A204.1 (cell line): Measurements from ENCODE around the gene DPF3.

Experiments
- FAIRE-seq: peaks from 2 replicates; lab custom pipeline; 2012; peaks lifted over from hg19 to GRCh38; lab: Jason Lieb, UNC

DPF3 gene

GRCh38 chr14:72800296-72800695 lies 93.6 kb downstream of the DPF3 start:
- no peak for FAIRE-seq

DNA sequence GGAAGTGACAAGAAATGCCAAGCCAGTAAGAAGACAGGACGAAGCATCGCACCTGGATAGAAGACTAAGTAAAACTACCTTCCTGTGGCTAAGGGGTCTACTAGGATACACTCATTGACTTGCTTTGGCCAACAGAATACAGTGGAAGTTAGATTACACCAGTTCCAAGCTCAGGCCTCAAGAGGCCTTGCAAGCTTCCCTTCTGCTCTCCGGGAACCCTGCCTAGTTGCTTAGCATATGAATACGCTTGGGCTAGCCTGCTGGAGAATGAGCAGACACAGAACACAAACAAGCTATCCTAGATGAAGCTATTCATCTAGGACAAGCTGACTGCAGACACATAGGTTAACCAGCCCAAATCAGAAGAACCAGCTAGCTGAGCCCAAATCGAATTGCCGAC lies 97.0 kb downstream of the DPF3 start:
- FAIRE-seq: no peak

DNA sequence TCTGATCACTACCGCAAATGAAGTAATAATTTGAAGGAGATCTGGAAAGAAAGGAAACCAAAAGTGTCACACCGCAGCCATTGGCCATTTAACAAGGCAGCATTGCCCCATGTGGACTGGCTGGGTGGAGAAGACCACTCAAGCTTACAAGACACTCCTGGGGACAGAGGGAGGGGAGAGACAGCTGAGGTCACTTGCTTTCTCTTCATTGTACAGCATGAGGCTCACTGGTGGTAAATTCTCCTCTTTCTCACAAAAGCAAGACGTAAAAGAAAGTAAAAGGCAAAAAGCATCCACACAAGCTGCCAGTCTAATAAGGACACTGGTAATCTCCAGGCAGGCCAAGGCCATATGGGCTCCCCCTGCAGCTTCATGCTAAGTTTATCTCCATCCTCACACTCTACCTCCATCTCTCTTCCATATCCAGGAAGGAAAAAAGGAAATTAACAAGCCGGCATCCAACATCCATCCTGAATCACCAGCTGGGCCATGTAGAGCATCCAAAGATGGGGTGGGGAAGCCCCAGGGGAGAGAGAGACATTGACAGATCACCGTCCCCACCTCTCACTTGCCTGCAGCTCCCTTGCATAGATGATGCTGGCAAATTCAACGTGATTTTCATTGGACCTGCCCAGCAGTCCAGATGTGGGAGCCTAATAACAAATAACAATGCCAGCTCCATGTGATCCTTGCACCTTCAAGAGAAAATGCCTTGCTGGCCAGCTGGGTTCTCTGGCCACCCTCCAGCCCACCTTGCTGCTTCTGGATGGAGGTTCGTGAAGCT lies 100.6 kb downstream of the DPF3 start:
- no peak for FAIRE-seq

DNA sequence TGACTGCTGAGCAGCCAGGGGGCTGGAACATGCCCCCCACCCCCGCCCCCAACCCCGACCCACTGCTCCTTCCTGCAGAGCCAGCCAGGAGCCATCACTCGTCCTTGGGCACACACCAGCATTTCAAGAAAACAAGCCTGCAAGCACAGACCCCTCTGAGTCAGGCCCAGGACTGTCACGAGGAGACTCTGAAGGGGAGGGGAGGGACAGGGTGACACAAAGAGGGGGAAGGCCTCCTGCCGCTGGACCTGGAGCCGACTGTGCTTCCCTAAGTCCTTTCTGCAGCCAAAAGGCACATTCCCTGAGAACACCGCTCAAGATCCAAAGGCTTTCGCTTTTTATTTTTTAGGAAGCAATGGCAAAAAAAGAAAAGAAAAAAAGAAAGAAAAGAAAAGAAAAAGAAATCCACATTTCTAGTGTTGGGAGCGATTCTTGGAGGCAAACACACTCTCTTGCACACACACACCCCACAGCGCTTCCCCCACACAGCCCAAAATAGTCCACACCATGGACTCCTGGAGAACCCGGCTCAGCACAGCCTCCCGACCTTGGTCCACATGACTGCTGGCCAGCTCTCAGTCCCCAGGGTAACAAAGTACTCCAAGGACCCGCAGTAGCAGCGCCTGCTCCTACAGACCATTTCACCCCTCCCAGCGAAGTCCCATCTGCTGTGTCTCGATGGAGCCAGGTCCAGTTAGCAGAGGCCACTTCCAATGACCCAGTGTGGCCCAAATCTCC lies 101.7 kb downstream of the DPF3 start:
- FAIRE-seq: no peak

GRCh38 chr14:72790887-72791566 lies 102.9 kb downstream of the DPF3 start:
- FAIRE-seq: no peak

- FAIRE-seq: no peak
Measured at GRCh38 chr14:72788972-72789728, 104.8 kb downstream of the DPF3 start.

DNA sequence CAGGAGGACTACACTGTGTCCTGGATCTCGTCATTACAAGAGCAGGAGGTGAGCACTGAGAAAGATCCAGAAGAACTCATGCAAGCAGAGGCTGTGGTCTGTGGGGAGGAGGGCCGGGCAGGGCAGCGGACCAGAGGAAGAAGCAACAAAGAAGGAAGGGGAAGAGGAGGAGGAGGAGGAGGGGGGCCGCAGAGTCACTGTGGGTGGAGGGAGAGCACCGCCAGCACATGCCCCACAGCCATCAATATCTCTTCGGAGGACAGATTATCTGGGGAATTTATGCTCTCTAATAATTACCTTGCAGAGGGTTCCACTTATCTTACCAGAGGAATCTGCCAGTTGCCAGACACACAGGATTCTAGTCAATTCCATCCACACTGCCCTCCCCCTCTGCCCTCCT lies 105.6 kb downstream of the DPF3 start:
- no peak for FAIRE-seq

DNA sequence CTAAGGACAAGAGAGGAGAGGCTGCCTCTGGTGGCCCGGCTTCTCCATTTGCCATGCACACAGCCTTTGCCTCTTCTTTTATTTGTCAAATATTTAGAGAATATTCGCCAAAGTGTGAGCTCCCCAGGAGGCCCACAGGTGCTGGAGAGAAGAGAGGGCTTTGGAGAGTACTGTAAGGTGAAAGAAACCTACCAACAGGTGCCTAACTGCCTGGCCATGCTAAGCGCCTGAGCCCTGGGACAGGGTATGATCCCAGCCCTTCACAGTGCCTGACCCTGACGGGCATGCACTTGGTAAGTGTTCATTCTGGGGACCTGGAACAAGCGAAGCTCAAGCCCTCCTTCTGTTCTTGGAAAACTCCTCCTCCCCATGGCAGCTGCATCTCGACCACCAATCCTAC lies 106.1 kb downstream of the DPF3 start:
- no peak for FAIRE-seq

GRCh38 chr14:72786378-72787350 lies 107.2 kb downstream of the DPF3 start:
- FAIRE-seq: no peak

GRCh38 chr14:72783741-72784140 lies 110.2 kb downstream of the DPF3 start:
- no peak for FAIRE-seq

- no peak for FAIRE-seq
Measured at GRCh38 chr14:72782817-72783216, 111.1 kb downstream of the DPF3 start.

DNA sequence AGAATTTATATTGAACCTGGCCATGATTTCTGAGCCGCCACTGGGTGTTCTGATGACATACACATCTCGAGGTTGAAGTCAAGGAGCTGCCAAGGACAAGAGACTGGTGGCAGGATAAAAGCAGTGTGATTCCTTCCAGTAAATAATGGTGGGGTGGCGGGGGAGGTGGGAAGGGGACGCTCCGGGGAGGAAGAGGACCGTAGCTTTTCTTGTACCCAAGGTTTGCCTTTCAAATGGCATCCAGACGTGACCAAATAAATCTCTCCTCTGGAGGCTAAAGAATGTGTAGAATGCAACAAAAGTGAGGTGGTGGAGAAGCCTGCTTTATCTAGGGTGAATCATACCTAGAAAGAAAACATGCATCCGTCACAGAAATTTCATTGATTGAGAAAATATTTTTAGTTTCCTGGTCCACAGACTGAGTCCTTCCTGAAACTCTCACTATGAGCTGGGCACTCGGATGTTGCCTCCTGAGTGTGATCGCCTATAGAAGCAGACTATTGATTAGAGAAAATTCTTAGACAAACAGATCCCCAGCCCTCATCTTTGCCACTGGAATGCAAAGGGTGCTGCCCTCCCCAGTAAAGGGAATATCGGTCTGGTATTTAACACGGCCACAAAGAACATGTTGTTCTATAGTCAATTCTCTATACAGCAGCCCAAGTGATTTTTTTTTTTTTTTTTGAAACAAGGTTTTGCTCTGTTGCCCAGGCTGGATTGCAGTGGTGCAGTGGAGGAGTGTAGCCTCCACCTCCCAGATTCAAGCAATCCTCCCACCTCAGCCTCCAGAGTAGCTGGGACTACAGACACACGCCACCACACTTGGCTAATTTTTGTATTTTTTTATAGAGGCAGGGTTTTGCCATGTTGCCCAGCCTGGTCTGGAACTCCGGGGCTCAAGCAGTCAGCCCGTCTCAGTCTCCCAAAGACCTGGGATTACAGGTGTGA lies 112.1 kb downstream of the DPF3 start:
- FAIRE-seq: no peak

GRCh38 chr14:72780751-72781150 lies 113.2 kb downstream of the DPF3 start:
- no peak for FAIRE-seq

DNA sequence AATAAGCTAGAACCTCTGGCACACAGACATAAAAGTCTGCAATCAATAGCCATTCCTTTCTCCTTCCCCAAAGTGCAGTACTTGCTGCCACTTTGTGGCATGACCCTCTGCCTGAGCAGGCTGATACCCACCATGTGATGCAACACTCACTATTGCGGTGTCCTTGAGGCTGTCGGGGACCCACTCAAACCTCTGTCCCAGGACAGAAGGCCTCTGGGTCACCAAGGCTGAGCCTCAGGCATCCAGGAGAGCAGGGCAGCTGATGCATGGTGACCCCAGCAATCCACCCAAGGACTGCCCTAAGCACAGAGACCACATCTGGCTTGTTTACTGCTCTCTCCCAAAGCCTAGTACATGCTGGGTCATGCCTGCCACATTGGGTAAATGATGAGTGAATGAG lies 114.2 kb downstream of the DPF3 start:
- FAIRE-seq: no peak

DNA sequence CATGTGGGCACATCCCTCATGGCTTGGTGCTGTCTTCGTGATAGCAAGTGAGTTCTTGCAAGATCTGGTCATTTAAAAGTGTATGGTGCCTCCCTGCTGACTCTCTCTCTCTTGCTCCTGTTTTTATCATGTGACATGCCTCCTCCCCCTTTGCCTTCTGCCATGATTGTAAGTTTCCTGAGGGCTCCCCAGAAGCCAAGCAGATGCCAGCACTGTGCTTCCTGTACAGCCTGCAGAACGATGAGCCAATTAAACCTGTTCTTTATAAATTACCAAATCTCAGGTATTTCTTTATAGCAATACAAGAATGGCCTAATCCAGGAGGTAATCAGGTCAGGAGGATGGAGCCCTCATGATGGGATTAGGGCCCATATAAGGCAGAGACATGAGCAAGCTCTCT lies 116.3 kb downstream of the DPF3 start:
- FAIRE-seq: no peak

- FAIRE-seq: no peak
Measured at GRCh38 chr14:72776701-72777261, 117.1 kb downstream of the DPF3 start.

DNA sequence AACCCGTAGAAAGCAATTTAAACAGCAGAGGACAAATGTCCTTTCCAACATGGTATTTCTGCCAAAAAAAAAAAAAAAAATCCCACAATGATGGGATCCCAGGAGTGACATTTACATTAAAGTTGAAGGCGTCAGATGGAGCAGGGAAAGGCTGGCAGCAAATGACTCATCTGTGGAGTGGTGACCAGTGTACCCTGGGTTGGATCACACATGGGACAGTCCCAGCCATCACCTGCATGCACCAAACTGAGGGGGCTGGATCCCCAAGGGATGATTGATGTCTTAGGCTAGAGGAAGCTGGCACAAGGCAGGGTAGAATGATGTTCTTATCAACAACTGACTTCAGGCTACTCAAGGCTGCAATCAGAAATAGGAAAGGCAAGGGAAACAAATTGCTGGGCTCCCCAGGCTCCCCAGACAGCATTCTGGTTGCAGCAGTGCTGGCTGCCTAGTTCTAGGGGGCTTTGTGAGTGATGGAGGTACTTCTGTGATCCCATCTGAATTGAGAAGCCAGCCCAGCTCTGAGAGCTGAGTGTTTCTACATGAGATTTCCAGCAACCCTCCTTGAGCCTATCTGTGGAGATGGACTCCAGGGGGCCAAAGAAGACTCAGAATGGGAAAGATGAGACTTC lies 117.9 kb downstream of the DPF3 start:
- no peak for FAIRE-seq

GRCh38 chr14:72774894-72775620 lies 118.8 kb downstream of the DPF3 start:
- no peak for FAIRE-seq

DNA sequence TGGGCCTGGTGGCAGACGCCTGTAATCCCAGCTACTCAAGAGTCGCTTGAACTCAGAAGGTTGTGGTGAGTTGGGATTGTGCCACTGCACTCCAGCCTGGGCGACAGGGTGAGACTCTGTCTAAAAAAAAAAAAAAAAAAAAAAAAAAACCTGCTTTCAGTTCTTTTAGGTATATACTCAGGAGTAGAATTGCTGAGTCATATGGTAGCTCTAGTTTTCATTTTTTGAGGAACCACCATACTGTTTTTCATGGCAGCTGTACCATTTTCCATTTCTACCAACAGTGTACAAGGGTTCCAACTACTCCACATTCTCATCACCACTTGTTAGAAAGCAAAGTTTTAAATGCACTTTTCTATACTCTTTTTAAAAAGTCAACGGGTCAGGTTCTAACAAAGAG lies 119.8 kb downstream of the DPF3 start:
- no peak for FAIRE-seq
